DOHH2 (cell line): ENCODE measurements around the gene ZNF19.

Experiments used
- H3F3A ChIP-seq: fragments of 200-600 bp; sonication (generic), shearing (Covaris generic); 2 replicates; pipeline ENCODE4 v1.6.0; 2016; ENCODE audit warnings: antibody characterized with exemption, mild to moderate bottlenecking; ENCODE audit not compliant: control insufficient read depth, insufficient read depth
- H3K27ac ChIP-seq: fragments of 200-600 bp; sonication (generic); 2 replicates; pipeline ENCODE4 v1.5.1; 2014; ENCODE audit warnings: low read depth, mild to moderate bottlenecking, low read length, moderate library complexity
- H3K27me3 ChIP-seq: fragments of 200-600 bp; sonication (generic); 2 replicates; pipeline ENCODE4 v1.6.1; 2014; ENCODE audit warnings: mild to moderate bottlenecking, low read length, mixed read lengths; ENCODE audit not compliant: control insufficient read depth
- H3K36me3 ChIP-seq: fragments of 200-600 bp; sonication (generic); 2 replicates; pipeline ENCODE4 v1.6.1; 2014; ENCODE audit warnings: mild to moderate bottlenecking, low read length, moderate library complexity, mixed read lengths; ENCODE audit not compliant: control insufficient read depth
- H3K4me1 ChIP-seq: fragments of 200-600 bp; sonication (generic); 2 replicates; pipeline ENCODE4 v1.6.1; 2014; ENCODE audit warnings: mild to moderate bottlenecking, low read length, mixed read lengths; ENCODE audit not compliant: control insufficient read depth
- H3K4me2 ChIP-seq: fragments of 200-600 bp; sonication (generic); 2 replicates; pipeline ENCODE4 v1.6.0; 2014; ENCODE audit warnings: mild to moderate bottlenecking, low read length, moderate library complexity
- H3K4me3 ChIP-seq: fragments of 200-600 bp; sonication (generic); 2 replicates; pipeline ENCODE4 v1.5.1; 2014; ENCODE audit warnings: mild to moderate bottlenecking, low read length, mixed read lengths
- H3K79me2 ChIP-seq: fragments of 200-600 bp; sonication (generic); 2 replicates; pipeline ENCODE4 v1.6.1; 2014; ENCODE audit warnings: mild to moderate bottlenecking, low read length, mixed read lengths; ENCODE audit not compliant: control insufficient read depth
- H3K9me2 ChIP-seq: fragments of 200-600 bp; sonication (generic); replicated peaks from 2 replicates; pipeline ENCODE4 v1.6.1; 2014; ENCODE audit warnings: mild to moderate bottlenecking, low read length, mixed read lengths; ENCODE audit not compliant: control insufficient read depth
- H3K9me3 ChIP-seq: fragments of 200-600 bp; sonication (generic); 2 replicates; pipeline ENCODE4 v1.6.1; 2014; ENCODE audit warnings: antibody characterized with exemption, low read length, mixed read lengths; ENCODE audit not compliant: control insufficient read depth, insufficient read depth
- H4K20me1 ChIP-seq: fragments of 200-600 bp; sonication (generic); 2 replicates; pipeline ENCODE4 v1.6.0; 2014; ENCODE audit warnings: low read depth, mild to moderate bottlenecking, antibody characterized with exemption, low read length, moderate library complexity; ENCODE audit not compliant: control insufficient read depth, insufficient read depth
- CTCF ChIP-seq: fragments of 200-600 bp; sonication (generic); IDR thresholded peaks from one replicate; pipeline ENCODE4 v1.5.1; 2014; ENCODE audit warnings: antibody characterized with exemption, mild to moderate bottlenecking, low read depth, low read length; ENCODE audit not compliant: poor library complexity, severe bottlenecking
- EZH2phosphoT487 ChIP-seq: fragments of 200-600 bp; sonication (generic); IDR thresholded peaks from 2 replicates; pipeline ENCODE4 v1.6.1; 2017; ENCODE audit warnings: borderline replicate concordance, mild to moderate bottlenecking, antibody characterized with exemption, low read length, moderate library complexity, mixed read lengths

Gene ZNF19

GRCh38 chr16:71493213-71493612 is 4.1 kb upstream of the ZNF19 start:
- Histone ChIP-seq H3K4me1 (no peaks in the 10 kb centered on the region), H3K4me2 (no peak overlapping the region), H3K4me3 (no peak overlapping the region), H3K79me2 (no peaks in the 10 kb centered on the region), H4K20me1 (no peaks in the 10 kb centered on the region), H3K9me2 (no peaks in the 10 kb centered on the region), H3K9me3 (no peaks in the 10 kb centered on the region), H3K36me3 (no peaks in the 10 kb centered on the region), H3K27me3 (0 out of 2 replicates have a peak, but pooled peaks cover 4% of the 10 kb centered on the region), H3K27ac (no peak overlapping the region), H3F3A (no peaks in the 10 kb centered on the region)
- TF ChIP-seq EZH2phosphoT487 (no peak), CTCF (no peak)

- H3K36me3 ChIP-seq: no peaks in the 10 kb centered on the region
- H3K27ac ChIP-seq: no peak overlapping the region
- no peaks in the 10 kb centered on the region for H3F3A ChIP-seq
- no peaks in the 10 kb centered on the region for H3K9me3 ChIP-seq
- 0 out of 2 replicates have a peak, but pooled peaks cover 4% of the 10 kb centered on the region for H3K27me3 ChIP-seq
- no peaks in the 10 kb centered on the region for H3K79me2 ChIP-seq
- H4K20me1 ChIP-seq: no peaks in the 10 kb centered on the region
- no peak overlapping the region for H3K4me3 ChIP-seq
- H3K4me2 ChIP-seq: no peak overlapping the region
- no peaks in the 10 kb centered on the region for H3K4me1 ChIP-seq
- H3K9me2 ChIP-seq: no peaks in the 10 kb centered on the region
- TF ChIP-seq CTCF (no peak), EZH2phosphoT487 (no peak)
Measured at GRCh38 chr16:71492786-71493185, 3.7 kb upstream of the ZNF19 start.

- no peak overlapping the region for H3K4me3 ChIP-seq
- H3F3A ChIP-seq: no peaks in the 10 kb centered on the region
Measured at GRCh38 chr16:71491054-71491453, 1.9 kb upstream of the ZNF19 start.

More at GRCh38 chr16:71491054-71491453, 1.9 kb upstream of the ZNF19 start:
- no peaks in the 10 kb centered on the region for H3K36me3 ChIP-seq
- H3K4me1 ChIP-seq: no peaks in the 10 kb centered on the region
- H4K20me1 ChIP-seq: no peaks in the 10 kb centered on the region
- no peak for TF ChIP-seq EZH2phosphoT487
- no peak for TF ChIP-seq CTCF
- H3K9me3 ChIP-seq: no peaks in the 10 kb centered on the region
- H3K27ac ChIP-seq: no peak overlapping the region
- H3K9me2 ChIP-seq: no peaks in the 10 kb centered on the region
- no peaks in the 10 kb centered on the region for H3K79me2 ChIP-seq
- H3K4me2 ChIP-seq: no peak overlapping the region
- H3K27me3 ChIP-seq: 0 out of 2 replicates have a peak, but pooled peaks cover 4% of the 10 kb centered on the region
